ENCODE results near the gene DCTD.

Gene DCTD

GRCh38 chr4:182895791-182896292 lies 21.3 kb downstream of the DCTD start:
- TF ChIP-seq, protein P1, sequence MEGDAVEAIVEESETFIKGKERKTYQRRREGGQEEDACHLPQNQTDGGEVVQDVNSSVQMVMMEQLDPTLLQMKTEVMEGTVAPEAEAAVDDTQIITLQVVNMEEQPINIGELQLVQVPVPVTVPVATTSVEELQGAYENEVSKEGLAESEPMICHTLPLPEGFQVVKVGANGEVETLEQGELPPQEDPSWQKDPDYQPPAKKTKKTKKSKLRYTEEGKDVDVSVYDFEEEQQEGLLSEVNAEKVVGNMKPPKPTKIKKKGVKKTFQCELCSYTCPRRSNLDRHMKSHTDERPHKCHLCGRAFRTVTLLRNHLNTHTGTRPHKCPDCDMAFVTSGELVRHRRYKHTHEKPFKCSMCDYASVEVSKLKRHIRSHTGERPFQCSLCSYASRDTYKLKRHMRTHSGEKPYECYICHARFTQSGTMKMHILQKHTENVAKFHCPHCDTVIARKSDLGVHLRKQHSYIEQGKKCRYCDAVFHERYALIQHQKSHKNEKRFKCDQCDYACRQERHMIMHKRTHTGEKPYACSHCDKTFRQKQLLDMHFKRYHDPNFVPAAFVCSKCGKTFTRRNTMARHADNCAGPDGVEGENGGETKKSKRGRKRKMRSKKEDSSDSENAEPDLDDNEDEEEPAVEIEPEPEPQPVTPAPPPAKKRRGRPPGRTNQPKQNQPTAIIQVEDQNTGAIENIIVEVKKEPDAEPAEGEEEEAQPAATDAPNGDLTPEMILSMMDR (IDR thresholded peaks at IDR 0.05; ENCODE audit: insufficient read depth, low read depth, low read length, missing control alignments), result no peak
- no peak for DNase-seq (ENCODE audit: low read depth)

DNA sequence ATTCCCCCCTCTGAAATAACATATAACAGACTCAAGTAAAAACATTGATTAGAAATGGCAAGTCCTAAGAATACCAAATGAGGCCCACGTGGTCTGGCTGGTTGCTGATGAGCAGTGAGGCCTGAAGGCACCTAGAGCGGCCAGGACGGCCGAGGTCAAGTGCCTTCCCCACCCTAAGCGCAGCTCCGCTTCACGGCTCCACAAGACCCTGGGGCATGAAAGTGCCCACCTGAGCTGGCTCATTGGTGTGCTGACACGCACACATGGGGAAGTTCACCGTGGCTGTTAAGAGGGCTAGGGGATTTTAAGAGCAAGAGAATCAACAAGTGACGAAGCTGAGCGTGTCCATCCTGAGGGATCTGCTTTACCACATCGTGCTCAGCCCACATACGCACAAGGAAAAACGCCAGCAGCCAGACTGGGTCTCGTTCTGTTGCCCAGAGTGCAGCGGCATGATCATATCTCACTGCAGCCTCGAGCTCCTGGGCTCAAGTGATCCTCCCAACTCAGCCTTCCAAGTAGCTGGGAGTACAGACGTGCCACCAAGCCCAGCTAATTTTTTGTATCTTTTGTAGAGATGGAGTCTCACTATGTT lies 22.4 kb downstream of the DCTD start:
- TF ChIP-seq, protein P1 (IDR thresholded peaks at IDR 0.05; ENCODE audit: insufficient read depth, low read depth, low read length, missing control alignments), result no peak
- DNase-seq (ENCODE audit: low read depth), result no peak
- H3K4me3 ChIP-seq (ENCODE audit: low read depth, low read length), result no peak overlapping the region

More at GRCh38 chr4:182895791-182896292, 21.3 kb downstream of the DCTD start:
- no peak overlapping the region for H3K4me3 ChIP-seq (ENCODE audit: low read depth, low read length)

GRCh38 chr4:182893474-182894080 lies 23.6 kb downstream of the DCTD start:
- TF ChIP-seq, protein P1 (IDR thresholded peaks at IDR 0.05; ENCODE audit: insufficient read depth, low read depth, low read length, missing control alignments), result no peak
- no peak overlapping the region for H3K4me3 ChIP-seq (ENCODE audit: low read depth, low read length)
- DNase-seq (ENCODE audit: low read depth), result no peak

DNA sequence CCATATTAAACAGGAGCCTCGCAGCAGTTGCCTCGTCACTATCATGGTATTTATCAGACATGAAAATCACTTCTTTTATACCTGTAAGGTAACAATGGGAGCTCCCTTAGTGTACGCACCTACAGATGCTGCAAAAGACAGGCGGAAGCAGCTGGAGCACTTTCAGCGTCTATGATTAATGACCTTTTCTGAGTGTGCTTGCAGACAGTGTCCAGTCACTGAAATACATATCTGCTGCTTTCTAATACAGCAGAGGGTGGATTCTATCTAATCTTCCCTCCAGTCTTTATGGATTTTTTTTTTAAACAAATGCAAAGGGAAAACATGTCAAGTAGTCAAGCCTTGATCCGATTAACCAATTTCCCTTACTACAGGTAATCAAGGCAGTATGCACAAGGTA lies 24.1 kb downstream of the DCTD start:
- H3K4me3 ChIP-seq (ENCODE audit: low read depth, low read length), result no peak overlapping the region
- TF ChIP-seq, protein P1 (IDR thresholded peaks at IDR 0.05; ENCODE audit: insufficient read depth, low read depth, low read length, missing control alignments), result no peak
- no peak for DNase-seq (ENCODE audit: low read depth)

DNA sequence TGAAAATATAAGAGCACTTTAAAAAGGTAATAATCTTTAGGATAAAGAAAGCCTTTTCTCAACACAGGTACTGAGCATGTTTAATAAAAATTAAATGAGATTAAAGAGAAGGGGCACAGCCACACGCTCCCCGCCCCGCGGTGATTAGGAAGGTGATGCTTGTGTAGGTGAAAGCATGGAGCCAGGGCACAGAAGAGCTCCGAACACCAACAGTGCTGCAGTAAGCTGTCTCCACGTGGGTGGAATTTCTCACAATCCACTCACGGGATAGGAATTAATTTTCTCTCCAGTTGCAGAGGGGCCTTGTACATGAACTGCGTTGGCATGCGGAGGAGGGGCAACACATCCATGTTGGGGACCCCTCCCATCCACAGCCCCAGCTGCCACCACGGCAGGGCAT lies 27.0 kb downstream of the DCTD start:
- TF ChIP-seq, protein P1 (IDR thresholded peaks at IDR 0.05; ENCODE audit: insufficient read depth, low read depth, low read length, missing control alignments), result no peak

GRCh38 chr4:182888891-182889290 lies 28.3 kb downstream of the DCTD start:
- TF ChIP-seq, protein P1 (IDR thresholded peaks at IDR 0.05; ENCODE audit: insufficient read depth, low read depth, low read length, missing control alignments), result no peak
- no peak overlapping the region for H3K4me3 ChIP-seq (ENCODE audit: low read depth, low read length)

More for the DNA sequence above, 27.0 kb downstream of the DCTD start:
- no peak for DNase-seq (ENCODE audit: low read depth)
- no peak overlapping the region for H3K4me3 ChIP-seq (ENCODE audit: low read depth, low read length)

More at GRCh38 chr4:182888891-182889290, 28.3 kb downstream of the DCTD start:
- DNase-seq (ENCODE audit: low read depth), result no peak

Measured in GM12865 (cell line).